ENCODE results near the gene SKA1.

DNA sequence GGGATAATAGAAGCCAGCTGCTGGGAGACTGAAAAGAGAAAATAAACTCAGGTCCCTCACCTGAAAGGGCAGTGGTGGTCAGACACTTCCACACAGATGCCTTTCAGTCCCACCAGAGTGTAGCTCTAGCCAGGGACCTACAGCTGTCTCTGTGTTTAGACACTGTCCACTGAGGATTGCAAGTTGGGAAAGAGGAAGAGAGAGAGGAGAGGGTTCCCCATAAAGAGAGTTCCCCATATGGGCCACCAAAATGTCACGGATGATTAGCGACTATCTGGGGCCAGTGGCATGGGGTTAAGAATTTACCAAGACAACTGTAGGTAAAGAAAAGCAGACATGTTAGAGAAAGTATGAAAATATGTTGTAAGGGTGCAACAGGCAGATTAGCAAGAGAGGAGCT is 36.7 kb upstream of the SKA1 start:
- TF ChIP-seq EZH2 (IDR thresholded peaks at IDR 0.05) = no peak
- TF ChIP-seq POLR2AphosphoS5 (IDR thresholded peaks at IDR 0.05; ENCODE audit: borderline replicate concordance, low read depth, low read length) = no peak

Data from SK-N-MC (cell line).